Activated CD8-positive, alpha-beta T cell treated with anti-CD3 and anti-CD28 coated beads for 36 hours (primary cell): ENCODE measurements around the gene TUNAR. TPM values are rescaled to one million over a fixed set of nuclear protein-coding genes. Genes with fewer than 3 reads are reported as not detected.

Experiments used
- ATAC-seq: fragments of 200-7000 bp; cut with Tn5 transposase; one replicate; pipeline ENCODE4 v1.10.0; 2021; ENCODE audit warnings: mild to moderate bottlenecking, moderate library complexity
- CTCF ChIA-PET: fragments of 350-600 bp; sonication (Branson Sonifier 250); formaldehyde crosslinking; loops from one replicate; lab custom pipeline; 2021; ENCODE audit warnings: antibody characterized with exemption; lab: Charles Lee
- POLR2A ChIA-PET: fragments of 350-600 bp; sonication (Branson Sonifier 250); formaldehyde crosslinking; loops from one replicate; lab custom pipeline; 2021; ENCODE audit warnings: antibody characterized with exemption; lab: Charles Lee
- DNase-seq: peaks from one replicate; pipeline ENCODE4 v3.0.0-alpha.2; 2020
- H3K27ac Mint-ChIP-seq: one replicate; pipeline ENCODE4 v1.8.0; 2021; ENCODE audit warnings: mild to moderate bottlenecking, mixed read lengths
- H3K27me3 Mint-ChIP-seq: one replicate; pipeline ENCODE4 v1.8.0; 2021; ENCODE audit warnings: mixed read lengths
- H3K36me3 Mint-ChIP-seq: one replicate; pipeline ENCODE4 v1.8.0; 2021; ENCODE audit warnings: low read depth, mixed read lengths
- H3K4me1 Mint-ChIP-seq: one replicate; pipeline ENCODE4 v1.8.0; 2021; ENCODE audit warnings: low read depth, mixed read lengths
- H3K4me3 Mint-ChIP-seq: one replicate; pipeline ENCODE4 v1.8.0; 2021; ENCODE audit warnings: mild to moderate bottlenecking, moderate library complexity, mixed read lengths
- H3K9me3 Mint-ChIP-seq: one replicate; pipeline ENCODE4 v1.8.0; 2021; ENCODE audit warnings: mixed read lengths
- CTCF ChIP-seq: fragments of 200-600 bp; IDR thresholded peaks from one replicate; pipeline ENCODE4 v1.8.0; 2022; ENCODE audit warnings: antibody characterized with exemption, mild to moderate bottlenecking
- intact Hi-C: fragments of 100-400 bp; cut with micrococcal nuclease; formaldehyde crosslinking; loops from one replicate; pipeline ENCODE4 v1.10.0; 2022
- total RNA-seq, 2 experiments: library from RNA; stranded (reverse); gene quantifications; one replicate each; pipeline ENCODE4 v1.2.3, GENCODE V29; 2021

The TUNAR gene
- total RNA-seq, 2 experiments from 2014 or later = not detected

- no peak for TF ChIP-seq CTCF
These were observed 21.0 kb upstream of the TUNAR start for GRCh38 chr14:95855606-95856005.

DNA sequence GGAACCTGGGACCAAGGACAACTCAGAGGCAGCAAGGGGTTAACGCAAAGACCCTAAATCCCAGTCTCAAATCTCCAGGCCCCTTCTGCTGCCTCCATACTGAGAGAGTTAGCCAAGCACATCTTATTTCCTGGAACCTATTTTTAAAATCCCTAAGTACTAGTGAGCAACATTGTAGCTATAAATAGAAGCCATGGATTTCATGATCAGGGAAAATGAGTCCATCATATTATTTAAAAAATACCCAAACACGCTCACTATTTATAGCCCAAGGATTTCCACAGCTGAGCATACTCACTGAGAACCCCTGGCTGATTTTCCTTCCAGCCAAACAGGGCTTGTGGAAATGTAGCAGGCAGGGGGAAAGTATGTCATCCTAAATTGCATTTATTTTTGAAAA, 19.4 kb upstream of the TUNAR start:
- ChIA-PET CTCF (no interaction called here), POLR2A (no interaction called here)
- Mint-ChIP-seq H3K27ac (no peak overlapping the region), H3K36me3 (no peaks in the 10 kb centered on the region), H3K4me3 (no peak overlapping the region), H3K27me3 (peaks cover 9% of the 10 kb centered on the region), H3K4me1 (no peaks in the 10 kb centered on the region), H3K9me3 (no peaks in the 10 kb centered on the region)
- ATAC-seq (no peak), DNase-seq (no peak)
- intact Hi-C loops = no loop called here
- TF ChIP-seq CTCF = no peak

More at GRCh38 chr14:95855606-95856005, 21.0 kb upstream of the TUNAR start:
- no peak for DNase-seq
- CTCF ChIA-PET = no interaction called here
- no peak for ATAC-seq
- Mint-ChIP-seq H3K4me1 (no peaks in the 10 kb centered on the region), H3K4me3 (no peak overlapping the region), H3K27me3 (peaks cover 7% of the 10 kb centered on the region), H3K36me3 (no peaks in the 10 kb centered on the region), H3K9me3 (no peaks in the 10 kb centered on the region), H3K27ac (no peak overlapping the region)
- POLR2A ChIA-PET = no interaction called here
- intact Hi-C loops = no loop called here

DNA sequence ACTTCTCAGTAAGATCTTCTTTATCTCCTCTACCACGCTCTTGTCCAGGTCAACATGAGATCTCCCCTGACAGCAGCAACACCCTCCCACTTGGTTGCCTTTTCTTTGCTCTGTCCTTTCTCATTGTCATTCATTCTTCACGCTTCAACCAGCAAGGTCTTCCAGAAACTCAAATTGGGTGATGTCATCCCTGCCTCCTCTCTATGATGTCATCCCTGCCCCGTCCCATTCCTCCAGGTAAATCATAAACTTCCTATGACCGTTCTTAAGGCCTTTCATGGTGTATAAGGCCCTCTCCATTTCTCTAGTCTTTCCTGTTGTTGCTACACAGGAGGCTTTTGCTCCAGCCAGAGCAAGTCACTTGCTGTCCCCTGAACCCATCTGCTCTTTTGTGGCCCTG, 17.7 kb upstream of the TUNAR start:
- DNase-seq (no peak), ATAC-seq (no peak)
- Mint-ChIP-seq H3K36me3 (no peaks in the 10 kb centered on the region), H3K9me3 (no peaks in the 10 kb centered on the region), H3K4me1 (no peaks in the 10 kb centered on the region), H3K27me3 (peaks cover 8% of the 10 kb centered on the region), H3K27ac (no peak overlapping the region), H3K4me3 (no peak overlapping the region)
- intact Hi-C loops = no loop called here
- ChIA-PET CTCF (no interaction called here), POLR2A (no interaction called here)
- no peak for TF ChIP-seq CTCF

DNA sequence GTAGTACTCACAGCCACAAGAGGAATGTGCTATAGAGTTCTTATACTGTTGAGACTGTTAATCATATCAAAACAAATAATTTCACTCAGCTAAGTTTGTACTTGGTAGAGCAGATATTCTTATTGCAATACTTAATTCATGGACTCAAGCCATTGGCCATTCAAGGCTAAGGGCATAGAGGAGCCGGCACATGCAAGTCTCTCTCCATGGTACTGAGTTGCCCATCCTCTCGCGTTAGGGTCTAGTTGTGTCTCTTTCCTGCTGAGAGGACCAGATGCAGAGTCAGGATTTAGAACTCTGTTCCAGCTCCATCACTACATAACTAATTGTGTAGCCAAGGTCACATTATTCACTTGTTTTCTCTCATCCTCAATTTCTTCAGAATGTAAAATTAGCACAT, 14.4 kb upstream of the TUNAR start:
- Mint-ChIP-seq H3K36me3 (no peaks in the 10 kb centered on the region), H3K4me1 (no peaks in the 10 kb centered on the region), H3K9me3 (no peaks in the 10 kb centered on the region), H3K27ac (no peak overlapping the region), H3K27me3 (peaks cover 14% of the 10 kb centered on the region), H3K4me3 (no peak overlapping the region)
- CTCF ChIA-PET = no interaction called here
- POLR2A ChIA-PET = no interaction called here
- no peak for TF ChIP-seq CTCF
- intact Hi-C loops = no loop called here
- no peak for DNase-seq
- ATAC-seq = no peak

- ChIA-PET CTCF (no interaction called here), POLR2A (no interaction called here)
- no peaks in the 10 kb centered on the region for H3K9me3 Mint-ChIP-seq
- no peak overlapping the region for H3K4me3 Mint-ChIP-seq
- no peak overlapping the region for H3K27ac Mint-ChIP-seq
- H3K4me1 Mint-ChIP-seq = no peaks in the 10 kb centered on the region
- ATAC-seq (no peak), DNase-seq (no peak)
- TF ChIP-seq CTCF = no peak
- intact Hi-C loops = no loop called here
- H3K27me3 Mint-ChIP-seq = peaks cover 14% of the 10 kb centered on the region
- no peaks in the 10 kb centered on the region for H3K36me3 Mint-ChIP-seq
These were observed 13.3 kb upstream of the TUNAR start for GRCh38 chr14:95863295-95863694.
